Dedifferentiated amniotic fluid mesenchymal stem cell (primary cell): Measurements from ENCODE around the gene IARS2.
"Not testable (repeated sequence)": the region's sequence is repeated elsewhere in the genome, so short reads cannot be mapped to it uniquely, and the experiment has no call there.

Experiments
- DNase-seq: peaks from one replicate; pipeline ENCODE4 v3.0.0-alpha.2; 2016; ENCODE audit errors: extremely low spot score

IARS2 gene

GRCh38 chr1:220094016-220094911 is at the start of gene IARS2:
TSS of gene IARS2 (plus strand) at chr1:220094132. CDS start at chr1:220094217, 85 bp downstream.
- no peak for DNase-seq

GRCh38 chr1:220044678-220045355 is 49.1 kb upstream of the IARS2 start:
- no peak for DNase-seq

DNA sequence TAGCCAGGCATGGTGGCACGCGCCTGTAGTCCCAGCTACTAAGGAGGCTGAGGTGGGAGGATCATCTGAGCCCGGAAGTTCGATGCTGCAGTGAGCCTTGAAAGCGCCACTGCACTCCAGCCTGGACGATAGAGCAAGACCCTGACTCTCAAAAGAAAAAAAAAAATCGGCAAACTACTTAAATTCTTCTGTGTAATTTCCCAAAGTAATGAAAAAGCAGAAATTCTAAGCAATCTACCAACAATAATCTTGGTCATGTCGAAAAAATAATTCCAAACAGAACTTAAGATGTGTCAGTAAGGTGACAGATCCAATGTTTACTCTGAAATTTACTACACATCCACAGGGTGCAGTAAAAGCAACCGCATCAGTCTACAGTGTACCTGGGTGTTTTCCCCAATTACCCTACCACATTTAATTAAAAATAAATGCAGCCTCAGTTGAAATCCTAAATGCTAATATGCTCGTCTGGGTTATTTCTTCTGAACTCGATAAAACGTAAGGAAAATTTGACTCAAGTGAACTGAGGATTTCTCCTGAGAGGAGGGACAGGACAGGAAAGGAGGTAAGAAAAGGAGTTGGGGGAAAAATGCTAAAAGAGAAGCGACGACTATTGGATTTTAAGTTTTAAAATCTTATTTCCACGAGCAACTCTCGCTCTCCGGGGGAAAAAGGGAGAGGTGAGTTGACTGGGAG is 48.4 kb upstream of the IARS2 start:
- no peak for DNase-seq

- peak; percentile 96 for DNase-seq
Observed at GRCh38 chr1:220046052-220046930, 47.6 kb upstream of the IARS2 start, which contains the start of gene EPRS1. TSS of gene EPRS1 (minus strand) at chr1:220046505. CDS start at chr1:220046388, 117 bp downstream.

DNA sequence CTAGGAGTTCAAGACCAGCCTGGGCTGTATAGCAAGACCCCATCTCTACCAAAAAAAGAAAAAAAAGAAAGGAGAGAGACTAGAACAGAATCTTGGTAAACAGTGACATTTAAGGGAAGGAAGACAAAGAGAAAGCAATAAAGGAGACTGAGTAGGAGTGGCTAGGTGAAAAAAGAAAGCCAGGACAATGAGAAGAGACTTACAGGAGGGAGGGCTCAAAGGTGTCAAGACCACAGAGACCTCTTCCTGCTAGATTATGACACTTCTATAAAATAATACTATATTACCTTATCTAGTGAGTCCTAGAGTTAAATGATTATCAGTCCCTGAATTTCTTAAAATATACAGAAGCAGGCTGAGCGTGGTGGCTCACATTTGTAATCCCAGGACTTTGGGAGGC is 37.6 kb upstream of the IARS2 start:
- DNase-seq, result no peak

DNA sequence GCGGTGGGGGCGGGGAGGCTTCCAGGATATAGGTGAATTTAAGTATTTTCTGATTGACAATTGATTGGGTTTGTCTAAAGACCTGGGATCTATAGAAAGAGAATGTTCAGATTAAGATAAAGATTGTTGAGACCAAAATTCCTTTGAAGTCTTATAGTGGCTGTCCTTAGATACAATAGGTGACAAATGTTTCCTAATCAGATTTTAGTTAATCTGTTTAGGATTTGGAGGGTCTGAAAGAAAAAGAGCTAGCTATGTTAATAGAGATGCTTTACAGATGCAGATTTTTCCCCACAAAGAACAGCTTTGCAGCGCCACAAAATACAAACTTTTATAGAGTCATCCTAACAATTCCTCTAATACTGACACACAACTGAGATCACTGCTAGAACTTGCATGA is 33.1 kb upstream of the IARS2 start:
- DNase-seq, result no peak

- no peak for DNase-seq
Observed at GRCh38 chr1:220062629-220063028, 31.3 kb upstream of the IARS2 start.

- DNase-seq, result no peak
Observed at GRCh38 chr1:220067269-220068204, 26.4 kb upstream of the IARS2 start.

GRCh38 chr1:220076861-220077762 is 16.8 kb upstream of the IARS2 start:
- no peak for DNase-seq

DNA sequence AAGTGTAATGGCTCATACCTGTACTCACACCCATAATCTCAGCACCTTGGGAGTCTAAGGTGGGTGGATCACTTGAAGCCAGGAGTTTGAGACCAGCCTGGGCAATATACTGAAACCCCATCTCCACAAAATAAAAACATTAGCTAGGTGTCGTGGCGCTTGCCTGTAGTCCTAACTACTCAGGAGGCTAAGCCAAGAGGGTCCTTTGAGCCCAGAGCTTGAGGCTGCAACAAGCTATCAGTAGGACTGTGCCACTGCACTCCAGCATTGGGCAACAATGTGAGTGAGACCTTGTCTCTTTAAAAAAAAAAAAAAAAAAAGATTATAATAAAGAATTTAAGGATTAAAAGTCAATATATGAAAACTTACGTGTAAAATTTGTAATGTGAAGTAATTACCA is 16.0 kb upstream of the IARS2 start:
- DNase-seq, result no peak

DNA sequence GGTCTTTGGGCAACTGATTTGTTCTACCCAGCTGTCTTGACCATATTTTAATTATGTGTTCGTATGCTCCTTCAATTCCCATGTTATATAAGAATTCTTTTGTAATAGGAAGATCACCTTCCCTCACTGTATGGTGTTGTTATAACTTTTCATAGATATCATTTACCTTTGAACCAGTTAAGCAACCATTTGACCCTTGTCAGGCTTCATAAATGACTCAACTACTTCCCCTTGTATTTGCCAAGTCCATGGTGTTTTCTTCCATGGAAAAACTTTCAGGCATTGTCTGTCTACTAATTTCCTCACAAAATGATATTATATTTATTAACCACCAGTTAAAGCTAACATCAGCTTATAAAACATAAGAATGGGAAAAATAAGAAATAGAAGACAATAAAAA is 9.5 kb upstream of the IARS2 start:
- DNase-seq, result no peak

- not testable (repeated sequence) for DNase-seq
Observed at GRCh38 chr1:220086261-220086686, 7.7 kb upstream of the IARS2 start.

- DNase-seq, result peak; percentile 96
Observed at GRCh38 chr1:220089650-220090556, 4.0 kb upstream of the IARS2 start, which contains the start of gene BPNT1. TSS of gene BPNT1 (minus strand) at chr1:220089788. CDS start at chr1:220079846, 9,942 bp downstream.

- DNase-seq, result no peak
Observed at GRCh38 chr1:220092694-220093093, 1.2 kb upstream of the IARS2 start.

DNA sequence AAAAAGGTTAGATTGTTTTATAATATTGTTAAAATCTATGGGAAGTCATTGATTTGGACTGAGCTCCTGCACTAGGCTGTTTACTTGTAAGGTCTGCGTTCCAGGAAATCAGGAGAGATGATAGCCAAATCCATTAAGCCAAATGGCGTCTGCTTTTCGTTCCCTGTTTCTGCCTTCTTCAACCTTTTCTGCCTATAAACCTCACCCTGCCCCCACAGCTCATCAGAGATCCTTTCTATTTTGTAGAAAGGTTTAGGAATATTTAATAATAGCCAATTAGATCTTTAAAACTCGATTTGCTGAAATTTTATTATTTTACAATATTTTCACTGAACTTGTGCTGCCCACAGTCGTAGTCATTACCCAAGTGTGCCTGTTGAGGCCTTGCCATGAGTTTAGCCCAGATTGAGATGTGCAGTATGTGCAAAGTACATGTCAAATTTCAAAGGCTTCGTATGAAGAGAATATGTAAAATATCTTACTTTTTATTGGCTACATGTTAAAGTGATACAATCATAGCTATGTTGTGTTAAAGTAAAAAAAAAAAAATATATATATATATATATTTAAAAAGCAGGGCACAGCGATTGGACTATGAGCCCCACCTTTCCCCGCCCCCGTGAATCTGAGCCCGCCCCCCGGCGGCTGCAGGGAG is 444 bp upstream of the IARS2 start:
- peak; percentile 77 for DNase-seq

DNA sequence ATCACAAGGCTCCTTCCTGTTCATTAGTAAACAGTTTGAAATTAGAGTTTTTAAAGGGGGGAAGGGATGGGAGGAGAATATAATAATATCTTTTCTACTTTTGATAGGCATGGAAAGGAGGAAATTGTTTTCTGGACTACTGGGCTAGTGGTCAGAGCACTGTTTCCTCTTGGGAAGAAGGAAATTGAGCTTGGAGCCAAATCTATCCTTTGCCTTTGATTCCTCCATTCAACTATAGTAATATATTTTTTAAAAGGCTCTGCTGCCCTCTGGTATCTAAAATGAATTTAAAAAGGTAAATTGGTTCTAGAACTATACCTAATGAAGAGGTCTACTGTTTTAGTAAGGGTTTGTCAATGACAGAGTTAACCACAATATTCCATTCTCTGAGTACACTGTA is 5.9 kb downstream of the IARS2 start:
- no peak for DNase-seq

GRCh38 chr1:220110473-220110872 is 16.5 kb downstream of the IARS2 start:
- not testable (repeated sequence) for DNase-seq
